Measurements from ENCODE around the gene CEP95. TPM values are rescaled to one million over a fixed set of nuclear protein-coding genes. Genes with fewer than 3 reads are reported as not detected.
"Not testable (repeated sequence)": the region's sequence is repeated elsewhere in the genome, so short reads cannot be mapped to it uniquely, and the experiment has no call there.

CEP95 gene, protein sequence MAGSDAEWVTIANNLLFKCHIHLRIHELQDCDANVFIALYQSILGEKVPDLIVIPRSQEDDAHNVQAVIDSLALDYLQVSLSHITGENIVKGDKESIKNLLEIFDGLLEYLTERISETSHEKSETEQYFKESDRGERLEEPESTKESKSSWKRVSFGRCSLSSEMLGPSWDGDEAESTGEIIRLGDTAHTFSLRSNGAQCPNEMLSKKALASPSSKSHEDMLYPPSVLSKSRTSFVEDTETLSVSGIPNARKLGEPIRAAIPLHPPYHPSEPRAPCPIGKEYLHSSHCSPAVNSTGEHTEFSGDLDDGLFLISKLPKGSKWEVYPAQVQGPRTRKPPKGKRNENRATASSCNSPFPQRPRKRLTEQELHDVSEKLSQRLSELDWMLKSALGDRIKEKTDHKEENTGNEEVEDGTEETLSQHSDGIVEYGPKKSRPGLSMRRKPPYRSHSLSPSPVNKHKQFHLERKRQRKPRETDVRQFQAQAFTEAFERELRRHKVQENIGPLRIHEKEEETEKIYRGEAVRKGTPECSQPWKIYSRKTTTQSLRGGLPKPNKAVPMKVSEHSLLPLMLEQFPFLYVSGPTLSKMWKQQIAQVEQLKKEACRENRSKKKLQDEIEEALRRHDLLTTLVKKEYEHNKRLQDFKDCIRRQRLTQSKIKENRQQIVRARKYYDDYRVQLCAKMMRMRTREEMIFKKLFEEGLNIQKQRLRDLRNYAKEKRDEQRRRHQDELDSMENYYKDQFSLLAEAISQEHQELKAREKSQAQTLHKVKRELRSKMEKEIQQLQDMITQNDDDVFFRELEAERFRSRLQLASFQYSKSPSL
- 10 to 100 TPM; 56.5 to 74.4 (median 73.2) TPM for total RNA-seq

DNA sequence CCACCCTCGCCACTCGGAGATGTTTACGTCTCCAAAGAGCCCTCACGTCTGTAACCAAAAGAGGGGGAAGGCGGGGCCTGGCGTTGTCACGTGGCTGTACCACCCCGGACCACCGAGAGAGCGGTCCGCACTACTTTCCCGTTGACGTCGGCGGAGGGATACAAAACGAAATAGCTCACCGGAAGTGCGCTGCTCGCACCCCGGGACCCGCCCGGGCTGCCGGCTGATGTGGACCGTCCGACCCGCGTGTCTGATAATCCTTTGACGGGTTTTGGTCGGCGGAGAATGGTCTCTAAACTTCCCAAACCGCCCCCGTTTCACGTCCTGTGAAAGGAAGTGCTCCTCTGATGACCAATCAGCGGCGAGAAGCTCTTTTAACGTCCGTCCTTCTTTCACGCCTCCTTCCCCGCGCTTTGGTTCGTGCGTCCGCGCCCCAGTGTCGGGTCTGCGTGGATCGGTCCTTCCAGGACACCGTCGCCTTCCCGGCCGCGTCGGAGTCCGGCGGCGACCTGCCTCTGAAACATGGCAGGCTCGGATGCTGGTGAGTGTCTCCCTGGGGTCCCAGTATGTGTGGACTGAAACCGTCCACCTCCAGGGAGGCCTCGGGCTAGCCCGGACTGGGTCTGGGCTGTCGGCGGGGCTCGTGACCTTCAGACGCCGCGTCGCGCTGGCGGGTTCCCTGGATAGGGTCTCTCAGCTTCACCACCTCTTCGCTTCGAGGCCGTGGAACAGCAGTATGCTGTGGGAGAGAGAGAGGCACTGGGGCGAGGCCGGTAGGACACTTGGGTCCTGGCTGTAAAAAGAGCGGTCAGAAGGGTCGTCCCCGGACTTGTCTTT lies at the start of gene CEP95:
Gene CEP95 (plus strand): TSS at position 402 of the 837 bp plus-strand sequence. CDS start 121 bp downstream, at position 523.
- peak within 1 kb of the TSS; percentile 99 to 100 for H3K27ac ChIP-seq
- peaks cover 20% of the 10 kb centered on the region for H3K36me3 ChIP-seq
- no peaks in the 10 kb centered on the region for H3K9me3 ChIP-seq
- TF ChIP-seq POLR2AphosphoS5 (IDR thresholded peaks at IDR 0.05) (peak; percentile 82 to 97 (median 91)), POLR2A (IDR thresholded peaks at IDR 0.05) (peak; percentile 92)
- TF ChIP-seq, protein P1, sequence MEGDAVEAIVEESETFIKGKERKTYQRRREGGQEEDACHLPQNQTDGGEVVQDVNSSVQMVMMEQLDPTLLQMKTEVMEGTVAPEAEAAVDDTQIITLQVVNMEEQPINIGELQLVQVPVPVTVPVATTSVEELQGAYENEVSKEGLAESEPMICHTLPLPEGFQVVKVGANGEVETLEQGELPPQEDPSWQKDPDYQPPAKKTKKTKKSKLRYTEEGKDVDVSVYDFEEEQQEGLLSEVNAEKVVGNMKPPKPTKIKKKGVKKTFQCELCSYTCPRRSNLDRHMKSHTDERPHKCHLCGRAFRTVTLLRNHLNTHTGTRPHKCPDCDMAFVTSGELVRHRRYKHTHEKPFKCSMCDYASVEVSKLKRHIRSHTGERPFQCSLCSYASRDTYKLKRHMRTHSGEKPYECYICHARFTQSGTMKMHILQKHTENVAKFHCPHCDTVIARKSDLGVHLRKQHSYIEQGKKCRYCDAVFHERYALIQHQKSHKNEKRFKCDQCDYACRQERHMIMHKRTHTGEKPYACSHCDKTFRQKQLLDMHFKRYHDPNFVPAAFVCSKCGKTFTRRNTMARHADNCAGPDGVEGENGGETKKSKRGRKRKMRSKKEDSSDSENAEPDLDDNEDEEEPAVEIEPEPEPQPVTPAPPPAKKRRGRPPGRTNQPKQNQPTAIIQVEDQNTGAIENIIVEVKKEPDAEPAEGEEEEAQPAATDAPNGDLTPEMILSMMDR (IDR thresholded peaks at IDR 0.05) = no peak
- peaks cover 0 to 17% of the 10 kb centered on the region in 2 donors for H3K4me1 ChIP-seq
- peak; percentile 92 to 97 for DNase-seq (ENCODE audit: low spot score in 2 of 2)
- no peaks in the 10 kb centered on the region for H3K27me3 ChIP-seq
- H3K4me3 ChIP-seq = peak within 1 kb of the TSS; percentile 75 to 91 (median 83)
- intact Hi-C loops (cut with DNase I; ENCODE audit: low total_unique reads) = loop anchor here (10.0 kb wide), 1 partner anchor 182 kb away; no protein-coding TSS in a partner anchor

DNA sequence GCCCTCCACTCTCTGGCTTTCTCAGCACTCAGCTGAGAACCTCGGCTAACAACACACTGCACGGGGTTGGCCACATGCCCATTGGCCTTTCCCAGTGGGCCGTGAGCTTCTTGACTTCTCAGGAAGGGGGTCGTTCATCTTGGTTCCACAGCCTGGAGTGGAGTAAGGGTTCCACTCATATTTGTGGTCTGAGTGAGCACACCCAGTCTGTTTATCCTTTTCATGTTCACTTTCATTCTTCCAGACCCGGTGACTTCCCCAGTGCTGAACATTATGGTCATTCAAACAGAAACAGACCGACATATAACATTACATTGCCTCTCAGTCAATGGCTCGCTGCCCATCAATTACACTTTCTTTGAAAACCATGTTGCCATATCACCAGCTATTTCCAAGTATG lies 49.6 kb upstream of the CEP95 start:
- Histone ChIP-seq H3K27me3 (no peaks in the 10 kb centered on the region), H3K4me1 (no peaks in the 10 kb centered on the region), H3K4me3 (no peak overlapping the region), H3K9me3 (no peaks in the 10 kb centered on the region), H3K36me3 (no peaks in the 10 kb centered on the region), H3K27ac (no peak overlapping the region)
- intact Hi-C loops (cut with DNase I; ENCODE audit: low total_unique reads) = no loop called here
- no peak for DNase-seq (ENCODE audit: low spot score in 2 of 2)
- no peak for TF ChIP-seq POLR2AphosphoS5 (IDR thresholded peaks at IDR 0.05)
- TF ChIP-seq, protein P1 (IDR thresholded peaks at IDR 0.05) = no peak
- TF ChIP-seq POLR2A (IDR thresholded peaks at IDR 0.05) = no peak

DNA sequence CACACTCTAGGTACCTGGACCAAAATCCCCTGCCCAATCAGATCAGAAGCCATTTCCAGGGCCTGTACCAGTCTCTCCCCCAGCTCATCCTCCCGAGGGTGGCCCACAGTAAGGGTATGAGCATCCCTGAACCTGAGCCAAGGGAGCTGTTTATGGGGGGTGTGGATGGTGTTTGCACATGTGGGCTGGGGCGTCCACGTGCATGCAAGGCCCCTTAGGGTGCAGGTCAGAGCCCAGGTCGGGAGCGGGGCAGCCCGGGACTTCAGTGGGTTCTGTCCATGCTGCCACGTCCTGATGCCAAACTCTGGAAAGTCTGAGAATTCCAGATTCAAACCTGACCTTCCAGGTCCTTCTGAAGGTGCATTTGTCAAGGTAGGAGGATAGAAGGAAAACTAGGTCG lies 48.0 kb upstream of the CEP95 start:
- TF ChIP-seq, protein P1 (IDR thresholded peaks at IDR 0.05) = no peak
- no peak for TF ChIP-seq POLR2A (IDR thresholded peaks at IDR 0.05)
- TF ChIP-seq POLR2AphosphoS5 (IDR thresholded peaks at IDR 0.05) = no peak
- Histone ChIP-seq H3K4me3 (no peak overlapping the region), H3K9me3 (no peaks in the 10 kb centered on the region), H3K27me3 (no peaks in the 10 kb centered on the region), H3K36me3 (no peaks in the 10 kb centered on the region), H3K27ac (no peak overlapping the region), H3K4me1 (no peaks in the 10 kb centered on the region)
- intact Hi-C loops (cut with DNase I; ENCODE audit: low total_unique reads) = no loop called here
- DNase-seq (ENCODE audit: low spot score in 2 of 2) = no peak

DNA sequence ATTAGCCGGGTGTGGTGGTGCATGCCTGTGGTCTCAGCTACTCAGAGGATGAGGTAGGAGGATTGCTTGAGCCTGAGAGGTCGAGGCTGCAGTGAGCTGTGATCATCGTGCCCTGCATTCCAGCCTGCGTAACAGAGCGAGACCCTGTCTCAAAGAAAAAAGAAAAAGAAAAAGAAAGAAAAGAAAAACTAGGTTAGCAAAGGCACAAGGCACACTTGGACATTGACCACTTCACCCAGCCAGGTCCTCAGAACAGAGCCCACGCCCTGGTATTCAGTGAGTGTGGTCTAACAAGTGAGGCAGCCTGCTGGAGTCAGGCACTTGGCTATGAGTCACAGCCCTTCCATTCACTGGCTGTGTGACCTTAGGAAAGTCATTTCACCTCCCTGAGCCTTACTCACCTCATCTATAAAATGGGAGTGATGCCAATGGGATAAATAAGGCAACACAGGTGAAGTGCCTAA lies 47.5 kb upstream of the CEP95 start:
- no peaks in the 10 kb centered on the region for H3K27me3 ChIP-seq
- no peak for TF ChIP-seq POLR2AphosphoS5 (IDR thresholded peaks at IDR 0.05)
- no peak for TF ChIP-seq POLR2A (IDR thresholded peaks at IDR 0.05)
- TF ChIP-seq, protein P1 (IDR thresholded peaks at IDR 0.05) = no peak
- intact Hi-C loops (cut with DNase I; ENCODE audit: low total_unique reads) = no loop called here
- no peak for DNase-seq (ENCODE audit: low spot score in 2 of 2)
- no peaks in the 10 kb centered on the region for H3K36me3 ChIP-seq
- H3K9me3 ChIP-seq = no peaks in the 10 kb centered on the region
- H3K27ac ChIP-seq = no peak overlapping the region
- H3K4me1 ChIP-seq = no peaks in the 10 kb centered on the region
- H3K4me3 ChIP-seq = no peak overlapping the region

DNA sequence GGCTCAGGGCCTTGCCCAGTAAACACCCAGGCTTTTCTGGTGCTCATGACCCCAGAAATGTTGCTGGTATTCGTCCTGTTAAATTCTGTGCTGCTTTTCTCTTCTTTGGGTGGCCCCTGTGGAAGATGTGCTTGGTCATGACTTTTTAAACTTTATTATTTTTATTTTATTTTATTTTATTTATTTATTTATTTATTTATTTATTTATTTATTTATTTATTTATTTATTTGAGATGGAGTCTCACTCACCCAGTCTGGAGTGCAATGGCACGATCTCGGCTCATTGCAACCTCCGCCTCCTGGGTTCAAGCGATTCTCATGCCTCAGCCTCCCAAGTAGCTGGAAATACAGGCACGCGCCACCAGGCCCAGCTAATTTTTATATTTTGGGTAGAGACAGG lies 47.0 kb upstream of the CEP95 start:
- H3K4me1 ChIP-seq; intact Hi-C loops (cut with DNase I; ENCODE audit: low total_unique reads); H3K27me3 ChIP-seq; H3K27ac ChIP-seq; DNase-seq (ENCODE audit: low spot score in 2 of 2); H3K9me3 ChIP-seq; H3K36me3 ChIP-seq; H3K4me3 ChIP-seq: not testable (repeated sequence)
